Measurements from ENCODE around the gene GPR158. TPM values are rescaled to one million over a fixed set of nuclear protein-coding genes. Genes with fewer than 3 reads are reported as not detected.
"Not testable (repeated sequence)": the region's sequence is repeated elsewhere in the genome, so short reads cannot be mapped to it uniquely, and the experiment has no call there.

GPR158 gene
- total RNA-seq, 2 experiments from 2014 or later = not detected

- POLR2A ChIA-PET = no interaction called here
- CTCF ChIA-PET = interaction anchor here (1.0 kb wide), 1 partner anchor 9 kb away, joined by 3 read pairs; no protein-coding TSS in a partner anchor
- H3K4me3 Mint-ChIP-seq = no peak overlapping the region
- no peaks in the 10 kb centered on the region for H3K36me3 Mint-ChIP-seq (ENCODE audit: low read depth)
- no peak overlapping the region for H3K27ac Mint-ChIP-seq
- no peak for DNase-seq
- peaks cover 10% of the 10 kb centered on the region for H3K9me3 Mint-ChIP-seq
- H3K4me1 Mint-ChIP-seq = no peaks in the 10 kb centered on the region
- H3K27me3 Mint-ChIP-seq = no peaks in the 10 kb centered on the region
Measured at GRCh38 chr10:25288181-25288580, 113.4 kb downstream of the GPR158 start.

GRCh38 chr10:25294032-25294926 is 119.5 kb downstream of the GPR158 start:
- Mint-ChIP-seq H3K9me3 (no peaks in the 10 kb centered on the region), H3K36me3 (ENCODE audit: low read depth) (no peaks in the 10 kb centered on the region)

GRCh38 chr10:25296324-25296723 is 121.5 kb downstream of the GPR158 start:
- no peak overlapping the region for H3K4me3 Mint-ChIP-seq

More at GRCh38 chr10:25294032-25294926, 119.5 kb downstream of the GPR158 start:
- Mint-ChIP-seq H3K27ac (no peak overlapping the region), H3K27me3 (no peaks in the 10 kb centered on the region), H3K4me3 (no peak overlapping the region), H3K4me1 (no peaks in the 10 kb centered on the region)
- no peak for DNase-seq
- ChIA-PET POLR2A (no interaction called here), CTCF (no interaction called here)

GRCh38 chr10:25297466-25297865 is 122.7 kb downstream of the GPR158 start:
- H3K27ac Mint-ChIP-seq = no peak overlapping the region
- ChIA-PET CTCF (no interaction called here), POLR2A (no interaction called here)
- no peaks in the 10 kb centered on the region for H3K4me1 Mint-ChIP-seq
- no peaks in the 10 kb centered on the region for H3K27me3 Mint-ChIP-seq
- H3K4me3 Mint-ChIP-seq = no peak overlapping the region
- no peak for DNase-seq
- H3K36me3 Mint-ChIP-seq (ENCODE audit: low read depth) = no peaks in the 10 kb centered on the region
- H3K9me3 Mint-ChIP-seq = no peaks in the 10 kb centered on the region

More at GRCh38 chr10:25296324-25296723, 121.5 kb downstream of the GPR158 start:
- Mint-ChIP-seq H3K27ac (no peak overlapping the region), H3K4me1 (no peaks in the 10 kb centered on the region), H3K36me3 (ENCODE audit: low read depth) (no peaks in the 10 kb centered on the region), H3K9me3 (no peaks in the 10 kb centered on the region), H3K27me3 (no peaks in the 10 kb centered on the region)
- ChIA-PET POLR2A (no interaction called here), CTCF (no interaction called here)
- DNase-seq = no peak

GRCh38 chr10:25300073-25300472 is 125.3 kb downstream of the GPR158 start:
- POLR2A ChIA-PET = no interaction called here
- CTCF ChIA-PET = no interaction called here
- Mint-ChIP-seq H3K27me3 (no peaks in the 10 kb centered on the region), H3K27ac (no peak overlapping the region), H3K9me3 (no peaks in the 10 kb centered on the region), H3K36me3 (ENCODE audit: low read depth) (no peaks in the 10 kb centered on the region), H3K4me3 (no peak overlapping the region), H3K4me1 (no peaks in the 10 kb centered on the region)
- DNase-seq = no peak

- Mint-ChIP-seq H3K27me3 (no peaks in the 10 kb centered on the region), H3K9me3 (peaks cover 6% of the 10 kb centered on the region), H3K27ac (no peak overlapping the region), H3K36me3 (ENCODE audit: low read depth) (no peaks in the 10 kb centered on the region), H3K4me1 (no peaks in the 10 kb centered on the region), H3K4me3 (no peak overlapping the region)
- ChIA-PET CTCF (no interaction called here), POLR2A (no interaction called here)
- no peak for DNase-seq
Measured at GRCh38 chr10:25304606-25305005, 129.8 kb downstream of the GPR158 start.

GRCh38 chr10:25306386-25306785 is 131.6 kb downstream of the GPR158 start:
- Mint-ChIP-seq H3K27me3 (no peaks in the 10 kb centered on the region), H3K4me3 (no peak overlapping the region), H3K36me3 (ENCODE audit: low read depth) (no peaks in the 10 kb centered on the region), H3K4me1 (no peaks in the 10 kb centered on the region), H3K27ac (no peak overlapping the region), H3K9me3 (peaks cover 6% of the 10 kb centered on the region)
- POLR2A ChIA-PET = no interaction called here
- CTCF ChIA-PET = no interaction called here
- DNase-seq = no peak

- no peaks in the 10 kb centered on the region for H3K4me1 Mint-ChIP-seq
- H3K27ac Mint-ChIP-seq = no peak overlapping the region
- H3K9me3 Mint-ChIP-seq = peaks cover 6% of the 10 kb centered on the region
- no peak overlapping the region for H3K4me3 Mint-ChIP-seq
- CTCF ChIA-PET = no interaction called here
- no peaks in the 10 kb centered on the region for H3K27me3 Mint-ChIP-seq
- POLR2A ChIA-PET = no interaction called here
- no peaks in the 10 kb centered on the region for H3K36me3 Mint-ChIP-seq (ENCODE audit: low read depth)
- no peak for DNase-seq
Measured at GRCh38 chr10:25308278-25308677, 133.5 kb downstream of the GPR158 start.

- H3K36me3 Mint-ChIP-seq (ENCODE audit: low read depth); H3K4me3 Mint-ChIP-seq; H3K27ac Mint-ChIP-seq; DNase-seq; H3K27me3 Mint-ChIP-seq; H3K9me3 Mint-ChIP-seq; CTCF ChIA-PET; POLR2A ChIA-PET; H3K4me1 Mint-ChIP-seq: not testable (repeated sequence)
Measured at GRCh38 chr10:25317596-25318211, 142.9 kb downstream of the GPR158 start.

- ChIA-PET POLR2A (no interaction called here), CTCF (no interaction called here)
- Mint-ChIP-seq H3K36me3 (ENCODE audit: low read depth) (no peaks in the 10 kb centered on the region), H3K9me3 (peaks cover 6% of the 10 kb centered on the region), H3K4me3 (no peak overlapping the region), H3K27me3 (no peaks in the 10 kb centered on the region), H3K27ac (no peak overlapping the region), H3K4me1 (no peaks in the 10 kb centered on the region)
- no peak for DNase-seq
Measured at GRCh38 chr10:25327273-25327672, 152.5 kb downstream of the GPR158 start.

GRCh38 chr10:25328361-25328760 is 153.6 kb downstream of the GPR158 start:
- no peak overlapping the region for H3K4me3 Mint-ChIP-seq
- peaks cover 6% of the 10 kb centered on the region for H3K9me3 Mint-ChIP-seq
- no peak for DNase-seq
- CTCF ChIA-PET = no interaction called here
- no peaks in the 10 kb centered on the region for H3K4me1 Mint-ChIP-seq
- no peaks in the 10 kb centered on the region for H3K36me3 Mint-ChIP-seq (ENCODE audit: low read depth)
- no peak overlapping the region for H3K27ac Mint-ChIP-seq
- H3K27me3 Mint-ChIP-seq = no peaks in the 10 kb centered on the region
- POLR2A ChIA-PET = no interaction called here

- H3K27me3 Mint-ChIP-seq; H3K9me3 Mint-ChIP-seq; CTCF ChIA-PET; DNase-seq; H3K4me1 Mint-ChIP-seq; H3K36me3 Mint-ChIP-seq (ENCODE audit: low read depth); POLR2A ChIA-PET; H3K4me3 Mint-ChIP-seq; H3K27ac Mint-ChIP-seq: not testable (repeated sequence)
Measured at GRCh38 chr10:25329587-25329986, 154.8 kb downstream of the GPR158 start.

GRCh38 chr10:25334445-25334844 is 159.6 kb downstream of the GPR158 start:
- Mint-ChIP-seq H3K36me3 (ENCODE audit: low read depth) (no peaks in the 10 kb centered on the region), H3K4me3 (no peak overlapping the region), H3K4me1 (no peaks in the 10 kb centered on the region), H3K9me3 (no peaks in the 10 kb centered on the region), H3K27ac (no peak overlapping the region), H3K27me3 (no peaks in the 10 kb centered on the region)
- no peak for DNase-seq
- CTCF ChIA-PET = no interaction called here
- POLR2A ChIA-PET = no interaction called here

- Mint-ChIP-seq H3K36me3 (ENCODE audit: low read depth) (no peaks in the 10 kb centered on the region), H3K9me3 (no peaks in the 10 kb centered on the region), H3K4me3 (no peak overlapping the region), H3K27ac (no peak overlapping the region), H3K27me3 (no peaks in the 10 kb centered on the region), H3K4me1 (no peaks in the 10 kb centered on the region)
- CTCF ChIA-PET = no interaction called here
- POLR2A ChIA-PET = no interaction called here
- DNase-seq = no peak
Measured at GRCh38 chr10:25336330-25336729, 161.5 kb downstream of the GPR158 start.

Measured in activated CD4-positive, alpha-beta T cell treated with anti-CD3 and anti-CD28 coated beads, Interleukin-2, amount 10 ng/mL, durations not matched to agents 7 days and 5 days (primary cell).